Measurements from ENCODE around the gene RAB29. TPM values are rescaled to one million over a fixed set of nuclear protein-coding genes. Genes with fewer than 3 reads are reported as not detected.
A peak's percentile ranks its signal among the peaks of the same experiment; 100 is the strongest.

Gene RAB29
- polyA plus RNA-seq, 3 donors = 23.2 to 32.2 (median 31.5) TPM

GRCh38 chr1:205764578-205764977, 10.7 kb downstream of the RAB29 start:
- WGBS (ENCODE audit: insufficient coverage) = no CpG with 5 or more reads among the region's 2 CpGs
- Mint-ChIP-seq H3K9me3 (no peaks in the 10 kb centered on the region), H3K27ac (peak overlapping the region in 1 of 7 donors; percentile 13), H3K4me1 (no peaks in the 10 kb centered on the region), H3K36me3 (peaks cover 34 to 44% of the 10 kb centered on the region in 2 donors), H3K4me3 (no peak overlapping the region), H3K27me3 (ENCODE audit: low read depth in 3 of 3) (no peaks in the 10 kb centered on the region)
- H3K27me3 ChIP-seq (ENCODE audit: control insufficient read depth in 2 of 2, insufficient read depth in 2 of 2, low read length in 2 of 2) = no peaks in the 10 kb centered on the region
- H2AFZ ChIP-seq (ENCODE audit: insufficient read depth, low read depth, low read length, poor library complexity, severe bottlenecking) = no peak overlapping the region
- H3K9ac ChIP-seq (ENCODE audit: insufficient read depth, low read length, poor library complexity, severe bottlenecking) = no peak overlapping the region
- no peaks in the 10 kb centered on the region for H3K9me3 ChIP-seq (replicated peaks in 1 of 2; ENCODE audit: control insufficient read depth in 1 of 2, insufficient read depth in 1 of 2, low read length in 2 of 2)
- H3K36me3 ChIP-seq (replicated peaks in 1 of 2; ENCODE audit: control insufficient read depth in 1 of 2, insufficient read depth in 2 of 2, low read length in 2 of 2) = peaks cover 12 to 35% of the 10 kb centered on the region in 2 donors
- no peaks in the 10 kb centered on the region for H4K20me1 ChIP-seq (ENCODE audit: insufficient read depth, low read length)
- intact Hi-C loops (cut with micrococcal nuclease) = no loop called here
- no peak for DNase-seq
- no peaks in the 10 kb centered on the region for H3K4me1 ChIP-seq (ENCODE audit: control insufficient read depth in 1 of 2, insufficient read depth in 2 of 2, low read length in 2 of 2)
- no peak overlapping the region for H3K27ac ChIP-seq (ENCODE audit: low read depth in 1 of 2, low read length in 2 of 2)
- no peaks in the 10 kb centered on the region for H3K79me2 ChIP-seq (ENCODE audit: insufficient read depth, low read length)
- no peak overlapping the region for H3K4me2 ChIP-seq (replicated peaks; ENCODE audit: extremely low read depth, low read length, poor library complexity, severe bottlenecking)
- no peak overlapping the region for H3K4me3 ChIP-seq (replicated peaks in 1 of 3; ENCODE audit: low read depth in 2 of 3, low read length in 3 of 3)
- TF ChIP-seq CTCF (IDR thresholded peaks at IDR 0.05) = no peak

GRCh38 chr1:205763980-205764379, 11.3 kb downstream of the RAB29 start:
- peaks cover 28 to 38% of the 10 kb centered on the region in 2 donors for H3K36me3 Mint-ChIP-seq
- Histone ChIP-seq H3K36me3 (replicated peaks in 1 of 2; ENCODE audit: control insufficient read depth in 1 of 2, insufficient read depth in 2 of 2, low read length in 2 of 2) (peaks cover 7 to 29% of the 10 kb centered on the region in 2 donors), H3K9ac (ENCODE audit: insufficient read depth, low read length, poor library complexity, severe bottlenecking) (no peak overlapping the region), H3K4me1 (ENCODE audit: control insufficient read depth in 1 of 2, insufficient read depth in 2 of 2, low read length in 2 of 2) (no peaks in the 10 kb centered on the region), H2AFZ (ENCODE audit: insufficient read depth, low read depth, low read length, poor library complexity, severe bottlenecking) (no peak overlapping the region), H3K4me2 (replicated peaks; ENCODE audit: extremely low read depth, low read length, poor library complexity, severe bottlenecking) (no peak overlapping the region), H3K9me3 (replicated peaks in 1 of 2; ENCODE audit: control insufficient read depth in 1 of 2, insufficient read depth in 1 of 2, low read length in 2 of 2) (no peaks in the 10 kb centered on the region), H3K79me2 (ENCODE audit: insufficient read depth, low read length) (no peaks in the 10 kb centered on the region), H3K4me3 (replicated peaks in 1 of 3; ENCODE audit: low read depth in 2 of 3, low read length in 3 of 3) (no peak overlapping the region), H3K27me3 (ENCODE audit: control insufficient read depth in 2 of 2, insufficient read depth in 2 of 2, low read length in 2 of 2) (no peaks in the 10 kb centered on the region), H4K20me1 (ENCODE audit: insufficient read depth, low read length) (no peaks in the 10 kb centered on the region), H3K27ac (ENCODE audit: low read depth in 1 of 2, low read length in 2 of 2) (no peak overlapping the region)
- no peaks in the 10 kb centered on the region for H3K9me3 Mint-ChIP-seq
- intact Hi-C loops (cut with micrococcal nuclease) = no loop called here
- no peak for DNase-seq
- no peaks in the 10 kb centered on the region for H3K4me1 Mint-ChIP-seq
- no peak overlapping the region for H3K4me3 Mint-ChIP-seq
- TF ChIP-seq CTCF (IDR thresholded peaks at IDR 0.05) = no peak
- H3K27ac Mint-ChIP-seq = no peak overlapping the region
- H3K27me3 Mint-ChIP-seq (ENCODE audit: low read depth in 3 of 3) = no peaks in the 10 kb centered on the region

All from CD14-positive monocyte (primary cell).